HCT116 (cell line): ENCODE results near the gene CES4A. TPM values are rescaled to one million over a fixed set of nuclear protein-coding genes. Genes with fewer than 3 reads are reported as not detected.

Experiments used
- ATAC-seq: fragments of 200-7000 bp; cut with Tn5 transposase; 2 replicates; pipeline ENCODE4 v1.9.1; 2020; ENCODE audit warnings: mild to moderate bottlenecking, moderate library complexity
- BruUV-seq: library from RNA; stranded (reverse); fragments of 400-500 nt; replicated peaks from 2 replicates; lab custom pipeline; 2021; lab: Mats Ljungman, UMichigan
- CTCF ChIA-PET: fragments of 300-600 bp; sonication (Branson Sonifier 250); formaldehyde crosslinking; loops from one replicate; lab custom pipeline; 2021; ENCODE audit warnings: antibody characterized with exemption; lab: Charles Lee
- POLR2A ChIA-PET: fragments of 300-600, 350-600 bp; sonication (Branson Sonifier 250); formaldehyde crosslinking; loops from one replicate; lab custom pipeline; 2021; ENCODE audit warnings: antibody characterized with exemption; lab: Charles Lee
- RAD21 ChIA-PET, 2 experiments: fragments of 300-600 bp; sonication (Branson Sonifier 250); formaldehyde crosslinking; loops; one replicate each; lab custom pipeline; 2023; ENCODE audit warnings: low total read pairs in 2 of 2; ENCODE audit not compliant: uncharacterized antibody in 2 of 2, unreplicated experiment in 2 of 2, low non-redundant PET in 1 of 2; lab: Charles Lee
- DNase-seq: peaks from one replicate; pipeline ENCODE4 v3.0.0-alpha.2; 2010; ENCODE audit warnings: low read depth, low spot score
- H2AFZ ChIP-seq: fragments of 200-600 bp; shearing (Covaris generic), sonication (generic); 2 replicates; pipeline ENCODE4 v1.6.1; 2017; ENCODE audit warnings: low read depth, mixed run types, mixed read lengths, antibody characterized with exemption, low read length; ENCODE audit not compliant: poor library complexity, severe bottlenecking
- H3K27ac ChIP-seq: 2 replicates; pipeline ENCODE4 v1.5.1; 2012; ENCODE audit warnings: low read depth, low read length
- H3K27me3 ChIP-seq: fragments of 200-600 bp; sonication (generic); 2 replicates; pipeline ENCODE4 v1.6.1; 2016; ENCODE audit warnings: mixed run types, low read length, mixed read lengths; ENCODE audit not compliant: insufficient read depth
- H3K36me3 ChIP-seq, 2 experiments: fragments of 200-500 bp in 1 of 2; fragments of 200-600 bp in 1 of 2; sonication (Bioruptor generic) in 1 of 2; sonication (generic) in 1 of 2; 2 replicates each; pipeline versions ENCODE4 v1.5.1 to v1.6.1; 2014 to 2016; ENCODE audit warnings: low read length in 2 of 2, inconsistent platforms in 1 of 2, mixed read lengths in 1 of 2, mixed run types in 1 of 2; ENCODE audit not compliant: insufficient read depth in 2 of 2, control insufficient read depth in 1 of 2
- H3K4me1 ChIP-seq, 2 experiments: fragments of 200-600 bp in 1 of 2; sonication (generic) in 1 of 2; 2 replicates each; pipeline versions ENCODE4 v1.5.1 to v1.6.1; 2012 to 2017; ENCODE audit warnings: low read length in 2 of 2, inconsistent platforms in 1 of 2, mild to moderate bottlenecking in 1 of 2, mixed read lengths in 1 of 2, mixed run types in 1 of 2, moderate library complexity in 1 of 2; ENCODE audit not compliant: insufficient read depth in 2 of 2, control insufficient read depth in 1 of 2
- H3K4me2 ChIP-seq: fragments of 200-600 bp; sonication (generic); 2 replicates; pipeline ENCODE4 v1.6.1; 2017; ENCODE audit warnings: mixed run types, low read length, mixed read lengths
- H3K4me3 ChIP-seq, 2 experiments: fragments of 200-600 bp in 1 of 2; sonication (generic) in 1 of 2; replicated peaks in 1 of 2; 2 replicates each; pipeline ENCODE4 v1.5.1; 2011 to 2016; ENCODE audit warnings: low read length in 2 of 2, control low read depth in 1 of 2, low read depth in 1 of 2, mild to moderate bottlenecking in 1 of 2, mixed read lengths in 1 of 2, mixed run types in 1 of 2
- H3K79me2 ChIP-seq: fragments of 200-600 bp; sonication (generic); 2 replicates; pipeline ENCODE4 v1.6.1; 2017; ENCODE audit warnings: mild to moderate bottlenecking, mixed run types, low read length, moderate library complexity, mixed read lengths; ENCODE audit not compliant: insufficient read depth
- H3K9ac ChIP-seq: fragments of 200-600 bp; sonication (generic); 2 replicates; pipeline ENCODE4 v1.6.1; 2016; ENCODE audit warnings: low read length, mixed read lengths
- H3K9me2 ChIP-seq: fragments of 200-600 bp; sonication (generic), shearing (Covaris generic); 2 replicates; pipeline ENCODE4 v1.6.1; 2017; ENCODE audit warnings: mixed run types, mild to moderate bottlenecking, moderate library complexity; ENCODE audit not compliant: insufficient read depth
- H3K9me3 ChIP-seq, 2 experiments: fragments of 200-500 bp in 1 of 2; fragments of 200-600 bp in 1 of 2; sonication (Bioruptor generic) in 1 of 2; sonication (generic) in 1 of 2; 2 replicates each; pipeline ENCODE4 v1.6.1; 2014 to 2017; ENCODE audit warnings: low read length in 2 of 2, mixed read lengths in 2 of 2, inconsistent platforms in 1 of 2, low read depth in 1 of 2, mild to moderate bottlenecking in 1 of 2, mixed run types in 1 of 2, moderate library complexity in 1 of 2; ENCODE audit not compliant: control insufficient read depth in 1 of 2, insufficient read depth in 1 of 2
- H4K20me1 ChIP-seq: fragments of 200-600 bp; sonication (generic), shearing (Covaris generic); 2 replicates; pipeline ENCODE4 v1.6.1; 2017; ENCODE audit warnings: mixed run types, mild to moderate bottlenecking, moderate library complexity; ENCODE audit not compliant: insufficient read depth
- ATF3 ChIP-seq: IDR thresholded peaks from 2 replicates; pipeline ENCODE4 v1.6.1; 2012
- CEBPB ChIP-seq: IDR thresholded peaks from 2 replicates; pipeline ENCODE4 v1.6.1; 2012; ENCODE audit warnings: low read depth
- EGR1 ChIP-seq: IDR thresholded peaks from 2 replicates; pipeline ENCODE4 v1.6.1; 2012; ENCODE audit warnings: low read depth
- EZH2phosphoT487 ChIP-seq: fragments of 200-600 bp; IDR thresholded peaks from 2 replicates; pipeline ENCODE4 v1.6.1; 2018; ENCODE audit warnings: antibody characterized with exemption, borderline replicate concordance
- FOSL1 ChIP-seq: IDR thresholded peaks from 2 replicates; pipeline ENCODE4 v1.6.1; 2012; ENCODE audit warnings: low read depth
- JUND ChIP-seq: IDR thresholded peaks from 2 replicates; pipeline ENCODE4 v1.6.1; 2012
- POLR2AphosphoS5 ChIP-seq: IDR thresholded peaks from 2 replicates; pipeline ENCODE4 v1.6.1; 2011; ENCODE audit warnings: mild to moderate bottlenecking, low read depth, low read length, moderate library complexity
- RAD21 ChIP-seq: IDR thresholded peaks from 2 replicates; pipeline ENCODE4 v1.6.1; 2012; ENCODE audit warnings: low read depth, mild to moderate bottlenecking
- SIN3A ChIP-seq: IDR thresholded peaks from 2 replicates; pipeline ENCODE4 v1.6.1; 2012; ENCODE audit warnings: low read depth
- SP1 ChIP-seq: IDR thresholded peaks from 2 replicates; pipeline ENCODE4 v1.6.1; 2012; ENCODE audit warnings: low read depth
- TCF7L2 ChIP-seq: IDR thresholded peaks from 2 replicates; pipeline ENCODE4 v1.7.0; 2011; ENCODE audit warnings: borderline replicate concordance, inconsistent platforms; ENCODE audit not compliant: insufficient read depth, insufficient read length; ENCODE audit errors: extremely low read depth
- ZFX ChIP-seq: fragments of 450-650 bp; IDR thresholded peaks from 2 replicates; pipeline ENCODE4 v1.6.1; 2017
- ZNF274 ChIP-seq: fragments of 200-500 bp; sonication (Bioruptor generic); IDR thresholded peaks from 2 replicates; pipeline ENCODE4 v1.6.1; 2014; ENCODE audit warnings: mild to moderate bottlenecking, low read depth, low read length, inconsistent platforms
- intact Hi-C: fragments of 100-400 bp; cut with micrococcal nuclease; formaldehyde crosslinking; loops from 2 replicates; pipeline ENCODE4 v1.10.0; 2022
- total RNA-seq: library from RNA; stranded (reverse); gene quantifications from one replicate; pipeline ENCODE4 v1.2.1, GENCODE V29; 2021; ENCODE audit not compliant: unreplicated experiment
- TF ChIP-seq, protein P1 (sequence below), 3 experiments: fragments of 200-600 bp in 1 of 3; sonication (generic) in 1 of 3; IDR thresholded peaks in 2 of 3; conservative IDR thresholded peaks in 1 of 3; 2 replicates each; pipeline ENCODE4 v1.5.1; 2012 to 2017; ENCODE audit warnings: low read depth in 2 of 3, low read length in 2 of 3, antibody characterized with exemption in 1 of 3, borderline replicate concordance in 1 of 3, control low read depth in 1 of 3, mild to moderate bottlenecking in 1 of 3, mixed read lengths in 1 of 3, mixed run types in 1 of 3, moderate library complexity in 1 of 3; ENCODE audit not compliant: insufficient read depth in 1 of 3
- TF ChIP-seq, protein P2 (sequence below): IDR thresholded peaks from 2 replicates; pipeline ENCODE4 v1.6.1; 2012; ENCODE audit warnings: low read depth
- TF ChIP-seq, protein P3 (sequence below): IDR thresholded peaks from 2 replicates; pipeline ENCODE4 v1.6.1; 2012

Gene CES4A
- total RNA-seq, 1 experiment from 2014 or later = not detected

DNA sequence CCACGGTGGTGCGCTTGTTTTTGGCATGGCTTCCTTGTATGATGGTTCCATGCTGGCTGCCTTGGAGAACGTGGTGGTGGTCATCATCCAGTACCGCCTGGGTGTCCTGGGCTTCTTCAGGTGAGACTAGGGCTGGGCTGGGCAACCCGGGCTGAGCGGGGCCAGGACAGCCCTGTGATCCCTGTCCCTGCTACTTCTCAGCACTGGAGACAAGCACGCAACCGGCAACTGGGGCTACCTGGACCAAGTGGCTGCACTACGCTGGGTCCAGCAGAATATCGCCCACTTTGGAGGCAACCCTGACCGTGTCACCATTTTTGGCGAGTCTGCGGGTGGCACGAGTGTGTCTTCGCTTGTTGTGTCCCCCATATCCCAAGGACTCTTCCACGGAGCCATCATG is 48.2 kb upstream of the CES4A start:
- H3K79me2 ChIP-seq = peaks cover 29% of the 10 kb centered on the region
- peaks cover 0 to 11% of the 10 kb centered on the region in 2 experiments; a peak in 2 of 4 replicates for H3K4me1 ChIP-seq
- no peak for DNase-seq
- CTCF ChIA-PET = no interaction called here
- H3K4me3 ChIP-seq = no peak overlapping the region
- TF ChIP-seq TCF7L2 (no peak), RAD21 (no peak), JUND (no peak), EGR1 (no peak), SP1 (no peak), SIN3A (no peak), ATF3 (no peak), ZNF274 (no peak), ZFX (no peak), CEBPB (no peak), POLR2AphosphoS5 (no peak), EZH2phosphoT487 (no peak), FOSL1 (no peak)
- TF ChIP-seq, protein P1, sequence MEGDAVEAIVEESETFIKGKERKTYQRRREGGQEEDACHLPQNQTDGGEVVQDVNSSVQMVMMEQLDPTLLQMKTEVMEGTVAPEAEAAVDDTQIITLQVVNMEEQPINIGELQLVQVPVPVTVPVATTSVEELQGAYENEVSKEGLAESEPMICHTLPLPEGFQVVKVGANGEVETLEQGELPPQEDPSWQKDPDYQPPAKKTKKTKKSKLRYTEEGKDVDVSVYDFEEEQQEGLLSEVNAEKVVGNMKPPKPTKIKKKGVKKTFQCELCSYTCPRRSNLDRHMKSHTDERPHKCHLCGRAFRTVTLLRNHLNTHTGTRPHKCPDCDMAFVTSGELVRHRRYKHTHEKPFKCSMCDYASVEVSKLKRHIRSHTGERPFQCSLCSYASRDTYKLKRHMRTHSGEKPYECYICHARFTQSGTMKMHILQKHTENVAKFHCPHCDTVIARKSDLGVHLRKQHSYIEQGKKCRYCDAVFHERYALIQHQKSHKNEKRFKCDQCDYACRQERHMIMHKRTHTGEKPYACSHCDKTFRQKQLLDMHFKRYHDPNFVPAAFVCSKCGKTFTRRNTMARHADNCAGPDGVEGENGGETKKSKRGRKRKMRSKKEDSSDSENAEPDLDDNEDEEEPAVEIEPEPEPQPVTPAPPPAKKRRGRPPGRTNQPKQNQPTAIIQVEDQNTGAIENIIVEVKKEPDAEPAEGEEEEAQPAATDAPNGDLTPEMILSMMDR (IDR thresholded peaks at IDR 0.05 in 2 of 3, conservative IDR thresholded peaks at IDR 0.05 in 1 of 3; ENCODE audit: borderline replicate concordance in 1 of 3, insufficient read depth in 1 of 3, low read depth in 2 of 3, low read length in 2 of 3) = no peak
- TF ChIP-seq, protein P2, sequence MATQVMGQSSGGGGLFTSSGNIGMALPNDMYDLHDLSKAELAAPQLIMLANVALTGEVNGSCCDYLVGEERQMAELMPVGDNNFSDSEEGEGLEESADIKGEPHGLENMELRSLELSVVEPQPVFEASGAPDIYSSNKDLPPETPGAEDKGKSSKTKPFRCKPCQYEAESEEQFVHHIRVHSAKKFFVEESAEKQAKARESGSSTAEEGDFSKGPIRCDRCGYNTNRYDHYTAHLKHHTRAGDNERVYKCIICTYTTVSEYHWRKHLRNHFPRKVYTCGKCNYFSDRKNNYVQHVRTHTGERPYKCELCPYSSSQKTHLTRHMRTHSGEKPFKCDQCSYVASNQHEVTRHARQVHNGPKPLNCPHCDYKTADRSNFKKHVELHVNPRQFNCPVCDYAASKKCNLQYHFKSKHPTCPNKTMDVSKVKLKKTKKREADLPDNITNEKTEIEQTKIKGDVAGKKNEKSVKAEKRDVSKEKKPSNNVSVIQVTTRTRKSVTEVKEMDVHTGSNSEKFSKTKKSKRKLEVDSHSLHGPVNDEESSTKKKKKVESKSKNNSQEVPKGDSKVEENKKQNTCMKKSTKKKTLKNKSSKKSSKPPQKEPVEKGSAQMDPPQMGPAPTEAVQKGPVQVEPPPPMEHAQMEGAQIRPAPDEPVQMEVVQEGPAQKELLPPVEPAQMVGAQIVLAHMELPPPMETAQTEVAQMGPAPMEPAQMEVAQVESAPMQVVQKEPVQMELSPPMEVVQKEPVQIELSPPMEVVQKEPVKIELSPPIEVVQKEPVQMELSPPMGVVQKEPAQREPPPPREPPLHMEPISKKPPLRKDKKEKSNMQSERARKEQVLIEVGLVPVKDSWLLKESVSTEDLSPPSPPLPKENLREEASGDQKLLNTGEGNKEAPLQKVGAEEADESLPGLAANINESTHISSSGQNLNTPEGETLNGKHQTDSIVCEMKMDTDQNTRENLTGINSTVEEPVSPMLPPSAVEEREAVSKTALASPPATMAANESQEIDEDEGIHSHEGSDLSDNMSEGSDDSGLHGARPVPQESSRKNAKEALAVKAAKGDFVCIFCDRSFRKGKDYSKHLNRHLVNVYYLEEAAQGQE = no peak
- TF ChIP-seq, protein P3, sequence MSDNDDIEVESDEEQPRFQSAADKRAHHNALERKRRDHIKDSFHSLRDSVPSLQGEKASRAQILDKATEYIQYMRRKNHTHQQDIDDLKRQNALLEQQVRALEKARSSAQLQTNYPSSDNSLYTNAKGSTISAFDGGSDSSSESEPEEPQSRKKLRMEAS = no peak
- TF ChIP-seq, all 23 proteins: peak for 0
- peaks cover 29 to 33% of the 10 kb centered on the region in 2 experiments; a peak in 3 of 4 replicates for H3K36me3 ChIP-seq
- no peak overlapping the region for H3K9ac ChIP-seq
- H4K20me1 ChIP-seq = no peaks in the 10 kb centered on the region
- H3K27me3 ChIP-seq = no peaks in the 10 kb centered on the region
- BruUV-seq = no TSS peak
- no peak overlapping the region for H3K4me2 ChIP-seq
- no peak overlapping the region for H3K27ac ChIP-seq
- no peak for ATAC-seq
- intact Hi-C loops = no loop called here
- no peak overlapping the region for H2AFZ ChIP-seq
- H3K9me3 ChIP-seq = no peaks in the 10 kb centered on the region
- RAD21 ChIA-PET = no interaction called here
- POLR2A ChIA-PET = no interaction called here
- no peaks in the 10 kb centered on the region for H3K9me2 ChIP-seq
